OCI-LY1 (cell line): Measurements from ENCODE around the gene ACOT8.

Source experiments
- H2AFZ ChIP-seq: fragments of 200-600 bp; sonication (generic), shearing (Covaris generic); 2 replicates; pipeline ENCODE4 v1.6.0; 2014; ENCODE audit warnings: antibody characterized with exemption, mild to moderate bottlenecking, low read length
- H3F3A ChIP-seq: fragments of 200-600 bp; sonication (generic), shearing (Covaris generic); 2 replicates; pipeline ENCODE4 v1.6.0; 2014; ENCODE audit warnings: mild to moderate bottlenecking, antibody characterized with exemption, low read length, moderate library complexity; ENCODE audit not compliant: insufficient read depth
- H3K27ac ChIP-seq: fragments of 200-600 bp; sonication (generic); 2 replicates; pipeline ENCODE4 v1.5.1; 2014; ENCODE audit warnings: low read length, mixed run types, mild to moderate bottlenecking, low read depth; ENCODE audit not compliant: poor library complexity, severe bottlenecking
- H3K27me3 ChIP-seq: fragments of 200-600 bp; sonication (generic); 2 replicates; pipeline ENCODE4 v1.6.0; 2014; ENCODE audit warnings: antibody characterized with exemption, mild to moderate bottlenecking, low read length, moderate library complexity; ENCODE audit not compliant: insufficient read depth
- H3K36me3 ChIP-seq: fragments of 200-600 bp; sonication (generic); 2 replicates; pipeline ENCODE4 v1.6.1; 2014; ENCODE audit warnings: mild to moderate bottlenecking, antibody characterized with exemption, low read length, moderate library complexity, mixed read lengths; ENCODE audit not compliant: insufficient read depth
- H3K4me1 ChIP-seq: fragments of 200-600 bp; sonication (generic); 2 replicates; pipeline ENCODE4 v1.5.1; 2014; ENCODE audit warnings: mild to moderate bottlenecking, low read length, moderate library complexity; ENCODE audit not compliant: insufficient read depth, severe bottlenecking
- H3K4me2 ChIP-seq: fragments of 200-600 bp; sonication (generic), shearing (Covaris generic); 2 replicates; pipeline ENCODE4 v1.6.1; 2014; ENCODE audit warnings: low read length
- H3K4me3 ChIP-seq: fragments of 200-600 bp; sonication (generic); 2 replicates; pipeline ENCODE4 v1.5.1; 2014; ENCODE audit warnings: low read length, low read depth, mild to moderate bottlenecking, mixed read lengths; ENCODE audit not compliant: poor library complexity, severe bottlenecking
- H3K79me2 ChIP-seq: fragments of 200-600 bp; shearing (Covaris generic); 2 replicates; pipeline ENCODE4 v1.6.1; 2016; ENCODE audit warnings: mixed run types, low read length, mixed read lengths; ENCODE audit not compliant: insufficient read depth
- H3K9ac ChIP-seq: fragments of 200-600 bp; sonication (generic), shearing (Covaris generic); 2 replicates; pipeline ENCODE4 v1.6.1; 2014; ENCODE audit warnings: mild to moderate bottlenecking, low read length, mixed read lengths
- H3K9me2 ChIP-seq: fragments of 200-600 bp; sonication (generic), shearing (Covaris generic); 2 replicates; pipeline ENCODE4 v1.6.1; 2014; ENCODE audit warnings: low read depth, mild to moderate bottlenecking, low read length, mixed read lengths
- H3K9me3 ChIP-seq: fragments of 200-600 bp; shearing (Covaris generic); 2 replicates; pipeline ENCODE4 v1.6.1; 2014; ENCODE audit warnings: low read length, mixed read lengths
- H4K20me1 ChIP-seq: fragments of 200-600 bp; sonication (generic), shearing (Covaris generic); 2 replicates; pipeline ENCODE4 v1.6.0; 2016; ENCODE audit warnings: mild to moderate bottlenecking, low read length; ENCODE audit not compliant: insufficient read depth
- EZH2 ChIP-seq: fragments of 200-600 bp; sonication (generic), shearing (Covaris generic); IDR thresholded peaks from 2 replicates; pipeline ENCODE4 v1.8.0; 2017; ENCODE audit warnings: borderline replicate concordance, mixed run types, mild to moderate bottlenecking, antibody characterized with exemption, low read length, moderate library complexity, mixed read lengths
- TF ChIP-seq, protein P1 (sequence below): fragments of 200-600 bp; sonication (generic), shearing (Covaris generic); IDR thresholded peaks from 2 replicates; pipeline ENCODE4 v1.5.1; 2017; ENCODE audit warnings: mild to moderate bottlenecking, antibody characterized with exemption, low read length, moderate library complexity, mixed read lengths

Gene ACOT8

GRCh38 chr20:45848969-45849582, 8.1 kb downstream of the ACOT8 start:
- Histone ChIP-seq H3K27ac (no peak overlapping the region), H3K4me1 (no peaks in the 10 kb centered on the region), H3K4me2 (no peak overlapping the region), H3K9me3 (no peaks in the 10 kb centered on the region), H2AFZ (no peak overlapping the region), H3K9ac (no peak overlapping the region), H3K79me2 (no peaks in the 10 kb centered on the region), H3K9me2 (no peaks in the 10 kb centered on the region), H3K36me3 (peaks cover 40% of the 10 kb centered on the region), H3K27me3 (no peaks in the 10 kb centered on the region), H3F3A (no peaks in the 10 kb centered on the region), H4K20me1 (no peaks in the 10 kb centered on the region), H3K4me3 (no peak overlapping the region)
- TF ChIP-seq, protein P1, sequence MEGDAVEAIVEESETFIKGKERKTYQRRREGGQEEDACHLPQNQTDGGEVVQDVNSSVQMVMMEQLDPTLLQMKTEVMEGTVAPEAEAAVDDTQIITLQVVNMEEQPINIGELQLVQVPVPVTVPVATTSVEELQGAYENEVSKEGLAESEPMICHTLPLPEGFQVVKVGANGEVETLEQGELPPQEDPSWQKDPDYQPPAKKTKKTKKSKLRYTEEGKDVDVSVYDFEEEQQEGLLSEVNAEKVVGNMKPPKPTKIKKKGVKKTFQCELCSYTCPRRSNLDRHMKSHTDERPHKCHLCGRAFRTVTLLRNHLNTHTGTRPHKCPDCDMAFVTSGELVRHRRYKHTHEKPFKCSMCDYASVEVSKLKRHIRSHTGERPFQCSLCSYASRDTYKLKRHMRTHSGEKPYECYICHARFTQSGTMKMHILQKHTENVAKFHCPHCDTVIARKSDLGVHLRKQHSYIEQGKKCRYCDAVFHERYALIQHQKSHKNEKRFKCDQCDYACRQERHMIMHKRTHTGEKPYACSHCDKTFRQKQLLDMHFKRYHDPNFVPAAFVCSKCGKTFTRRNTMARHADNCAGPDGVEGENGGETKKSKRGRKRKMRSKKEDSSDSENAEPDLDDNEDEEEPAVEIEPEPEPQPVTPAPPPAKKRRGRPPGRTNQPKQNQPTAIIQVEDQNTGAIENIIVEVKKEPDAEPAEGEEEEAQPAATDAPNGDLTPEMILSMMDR = no peak
- TF ChIP-seq EZH2 = no peak

DNA sequence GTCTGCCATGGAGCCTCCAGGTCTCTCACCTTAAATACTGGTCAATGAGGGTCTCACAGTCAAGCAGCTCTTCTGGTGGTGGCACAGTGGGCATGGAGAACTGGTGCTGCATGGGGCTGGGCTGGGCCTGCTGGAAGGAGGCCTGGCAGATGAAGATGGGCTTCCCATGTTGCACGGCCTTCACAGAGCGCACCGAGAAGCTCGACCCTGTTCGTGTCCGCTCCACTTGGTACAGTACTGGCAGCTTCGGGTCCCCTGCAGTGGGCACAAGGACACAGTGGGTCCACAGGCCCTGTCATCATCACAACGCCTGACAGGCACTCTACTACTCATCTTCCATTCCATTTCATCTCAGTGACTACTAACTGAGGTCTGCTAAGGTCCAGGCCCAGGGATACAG, 8.8 kb downstream of the ACOT8 start:
- peaks cover 41% of the 10 kb centered on the region for H3K36me3 ChIP-seq
- no peaks in the 10 kb centered on the region for H3K9me2 ChIP-seq
- H3K79me2 ChIP-seq = no peaks in the 10 kb centered on the region
- H3K27ac ChIP-seq = no peak overlapping the region
- H3K4me2 ChIP-seq = no peak overlapping the region
- no peaks in the 10 kb centered on the region for H3K27me3 ChIP-seq
- H3F3A ChIP-seq = no peaks in the 10 kb centered on the region
- H4K20me1 ChIP-seq = no peaks in the 10 kb centered on the region
- H3K9me3 ChIP-seq = no peaks in the 10 kb centered on the region
- no peak overlapping the region for H2AFZ ChIP-seq
- H3K4me1 ChIP-seq = no peaks in the 10 kb centered on the region
- no peak overlapping the region for H3K9ac ChIP-seq
- TF ChIP-seq EZH2 = no peak
- TF ChIP-seq, protein P1 = no peak
- no peak overlapping the region for H3K4me3 ChIP-seq

DNA sequence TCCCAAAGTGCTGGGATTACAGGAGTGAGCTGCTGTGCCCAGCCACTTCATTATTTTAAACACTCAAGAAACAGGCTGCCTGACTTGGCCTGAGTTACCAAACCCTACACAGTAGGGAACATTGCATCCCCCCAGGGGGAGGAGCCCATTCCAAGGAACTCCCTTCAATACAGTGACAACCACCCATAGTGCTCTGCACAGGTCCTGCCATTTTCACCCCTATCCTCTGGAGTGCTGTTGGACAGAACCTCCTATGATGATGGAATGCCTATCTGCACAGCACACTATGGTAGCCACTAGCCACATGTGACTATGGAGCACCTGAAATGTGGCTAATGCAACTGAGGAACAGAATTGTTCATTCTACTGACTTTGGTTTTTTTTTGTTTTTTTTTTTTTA, 11.7 kb downstream of the ACOT8 start:
- Histone ChIP-seq H3K9me2 (no peaks in the 10 kb centered on the region), H3K79me2 (no peaks in the 10 kb centered on the region), H3K9ac (no peak overlapping the region), H3K4me1 (peaks cover 10% of the 10 kb centered on the region), H3K9me3 (no peaks in the 10 kb centered on the region), H3K36me3 (peaks cover 43% of the 10 kb centered on the region), H3K4me3 (no peak overlapping the region), H3F3A (no peaks in the 10 kb centered on the region), H3K27ac (no peak overlapping the region), H2AFZ (no peak overlapping the region), H3K27me3 (no peaks in the 10 kb centered on the region), H3K4me2 (no peak overlapping the region), H4K20me1 (no peaks in the 10 kb centered on the region)
- TF ChIP-seq, protein P1 = no peak
- TF ChIP-seq EZH2 = no peak
